ENCODE results near the gene OBSCN. TPM values are rescaled to one million over a fixed set of nuclear protein-coding genes. Genes with fewer than 3 reads are reported as not detected.

OBSCN gene
- total and polyA plus RNA-seq, 2 donors (not counting 3 experiments of a cell fraction or from before 2014, with no cell fraction given): 1.5 to 2.9 TPM

GRCh38 chr1:228368801-228369607 is 161.2 kb downstream of the OBSCN start:
- no peak overlapping the region for H3K4me3 ChIP-seq (replicated peaks in 1 of 3; ENCODE audit: insufficient read depth in 1 of 3, low read depth in 1 of 3, low read length in 3 of 3)
- FAIRE-seq: no peak
- no peaks in the 10 kb centered on the region for H3K4me1 ChIP-seq (ENCODE audit: control insufficient read depth, extremely low read depth, insufficient read depth, low read length)
- H3K27ac ChIP-seq (ENCODE audit: insufficient read depth, low read depth, low read length): no peak overlapping the region
- H3K9me3 ChIP-seq (replicated peaks; ENCODE audit: control insufficient read depth, insufficient read depth, low read length): no peaks in the 10 kb centered on the region
- H3K36me3 ChIP-seq (ENCODE audit: control insufficient read depth in 2 of 2, extremely low read depth in 1 of 2, insufficient read depth in 2 of 2, low read length in 2 of 2): no peaks in the 10 kb centered on the region
- no peak for DNase-seq (ENCODE audit: low read depth, low spot score)
- no peaks in the 10 kb centered on the region for H3K79me2 ChIP-seq (ENCODE audit: control insufficient read depth, insufficient read depth, low read length)
- TF ChIP-seq CTCF (IDR thresholded peaks at IDR 0.05; ENCODE audit: extremely low read depth in 1 of 2, insufficient read depth in 1 of 2, low read depth in 1 of 2, low read length in 2 of 2) (no peak), POLR2A (IDR thresholded peaks at IDR 0.05; ENCODE audit: low read depth, low read length) (no peak), FOS (IDR thresholded peaks at IDR 0.05; ENCODE audit: borderline replicate concordance, insufficient read depth, low read length) (no peak)
- TF ChIP-seq, protein P1, sequence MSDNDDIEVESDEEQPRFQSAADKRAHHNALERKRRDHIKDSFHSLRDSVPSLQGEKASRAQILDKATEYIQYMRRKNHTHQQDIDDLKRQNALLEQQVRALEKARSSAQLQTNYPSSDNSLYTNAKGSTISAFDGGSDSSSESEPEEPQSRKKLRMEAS (IDR thresholded peaks at IDR 0.05; ENCODE audit: insufficient read depth, insufficient read length): no peak
- no peak overlapping the region for H3K4me2 ChIP-seq (ENCODE audit: insufficient read depth, low read length)
- intact Hi-C loops (cut with micrococcal nuclease) (no loop called here), dilution Hi-C loops (cut with MboI; ENCODE audit: extremely low pct_ligation_motif_present, low sequenced_read_pairs) (no loop called here)
- H3K9ac ChIP-seq (replicated peaks; ENCODE audit: extremely low read depth, insufficient read depth, low read length): no peak overlapping the region
- no peaks in the 10 kb centered on the region for H3K9me1 ChIP-seq (replicated peaks; ENCODE audit: control insufficient read depth, extremely low read depth, insufficient read depth, low read length)
- H4K20me1 ChIP-seq (replicated peaks; ENCODE audit: control insufficient read depth, extremely low read depth, insufficient read depth, low read length): no peaks in the 10 kb centered on the region
- CTCF ChIA-PET: no interaction called here
- H3K27me3 ChIP-seq (ENCODE audit: control insufficient read depth in 2 of 2, insufficient read depth in 2 of 2, low read length in 2 of 2): no peaks in the 10 kb centered on the region
- POLR2A ChIA-PET: no interaction called here
- no TSS peak for BruUV-seq (replicated peaks)
- no peak overlapping the region for H2AFZ ChIP-seq (ENCODE audit: low read depth, low read length)
